ENCODE measurements around the gene GALNT17.

Gene GALNT17

DNA sequence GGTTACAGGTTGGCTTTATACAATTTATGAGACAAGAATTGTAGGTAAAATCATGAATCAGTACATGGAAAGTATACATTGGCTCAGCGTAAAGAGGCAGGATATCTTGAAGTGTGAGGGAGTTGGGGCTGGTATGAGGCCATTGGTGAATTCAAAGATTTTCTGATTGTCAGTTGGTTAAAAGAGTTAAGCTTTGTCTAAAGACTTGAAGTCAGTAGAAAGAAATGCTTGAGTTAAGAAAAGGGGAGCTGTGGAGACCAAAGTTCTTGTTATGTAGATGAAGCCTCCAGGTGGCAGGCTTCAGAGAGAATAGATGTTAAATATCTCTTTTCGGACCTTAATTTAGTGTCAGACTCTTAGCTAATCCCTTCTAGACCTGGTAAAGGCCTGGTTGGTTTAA is 341.0 kb downstream of the GALNT17 start:
- H3K9me3 ChIP-seq (ENCODE audit: control insufficient read depth in 2 of 2, low read length in 2 of 2): peaks cover 0 to 10% of the 10 kb centered on the region in 2 donors
- H3K27ac ChIP-seq (ENCODE audit: low read length): no peak overlapping the region
- H3K36me3 ChIP-seq (ENCODE audit: control insufficient read depth in 2 of 2, insufficient read depth in 2 of 2, low read length in 2 of 2): no peaks in the 10 kb centered on the region
- H3K4me1 ChIP-seq (ENCODE audit: control insufficient read depth, insufficient read depth, low read length): no peaks in the 10 kb centered on the region
- no peak overlapping the region for H3K4me3 ChIP-seq (ENCODE audit: low read length in 2 of 2)
- H3K9ac ChIP-seq (ENCODE audit: low read length in 2 of 2): no peak overlapping the region
- no peaks in the 10 kb centered on the region for H3K27me3 ChIP-seq (ENCODE audit: control insufficient read depth in 1 of 2, insufficient read depth in 2 of 2, low read length in 2 of 2)

DNA sequence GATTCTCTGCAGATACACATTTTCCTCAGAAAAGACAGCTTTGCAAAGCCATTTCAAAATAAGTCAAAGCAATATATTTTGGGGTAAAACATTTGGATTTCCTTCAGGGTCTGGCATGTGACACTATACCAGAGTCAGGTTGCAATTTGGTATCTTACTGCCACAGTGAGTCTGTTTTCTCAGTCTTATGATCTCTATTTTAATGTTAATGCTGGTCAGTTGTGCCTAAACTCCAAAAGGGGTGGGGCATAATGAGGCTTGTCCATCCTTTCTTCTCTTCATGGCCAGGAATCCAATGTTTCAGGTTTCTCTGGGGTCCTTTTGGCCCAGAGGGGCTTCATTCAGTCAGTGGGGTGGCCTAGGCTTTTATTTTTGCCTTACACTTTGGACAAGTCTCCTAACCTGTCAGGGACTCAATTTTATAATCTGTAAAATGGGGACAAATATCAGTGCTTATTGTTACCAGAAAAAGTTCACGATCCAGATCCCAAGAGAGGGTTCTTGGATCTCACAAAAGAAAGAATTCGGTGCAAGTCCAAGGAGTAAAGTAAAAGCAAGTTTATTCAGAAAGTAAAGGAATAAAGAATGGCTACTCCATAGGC is 341.5 kb downstream of the GALNT17 start:
- Histone ChIP-seq H3K9me3 (ENCODE audit: control insufficient read depth in 2 of 2, low read length in 2 of 2) (peaks cover 0 to 10% of the 10 kb centered on the region in 2 donors), H3K27me3 (ENCODE audit: control insufficient read depth in 1 of 2, insufficient read depth in 2 of 2, low read length in 2 of 2) (no peaks in the 10 kb centered on the region), H3K27ac (ENCODE audit: low read length) (no peak overlapping the region), H3K4me3 (ENCODE audit: low read length in 2 of 2) (no peak overlapping the region), H3K9ac (ENCODE audit: low read length in 2 of 2) (no peak overlapping the region), H3K36me3 (ENCODE audit: control insufficient read depth in 2 of 2, insufficient read depth in 2 of 2, low read length in 2 of 2) (no peaks in the 10 kb centered on the region), H3K4me1 (ENCODE audit: control insufficient read depth, insufficient read depth, low read length) (no peaks in the 10 kb centered on the region)

DNA sequence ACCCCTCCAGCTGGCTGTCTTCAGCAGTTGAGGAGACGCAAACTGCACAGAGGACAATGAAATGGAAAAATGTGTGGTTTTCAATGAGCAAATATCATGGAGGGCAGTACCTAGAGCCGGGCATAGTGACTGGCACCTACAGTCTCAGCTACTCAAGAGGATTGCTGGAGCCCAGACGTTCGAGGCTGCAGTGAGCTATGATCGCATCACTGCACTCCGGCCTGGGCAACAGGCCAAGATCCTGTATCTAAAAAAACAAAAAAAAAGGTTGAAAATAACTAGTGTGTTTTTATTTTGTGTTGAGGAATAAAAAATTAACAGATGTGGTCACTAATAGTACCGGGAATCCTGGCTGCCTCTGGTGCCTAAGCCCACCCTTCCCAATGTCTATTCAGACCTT is 345.5 kb downstream of the GALNT17 start:
- no peaks in the 10 kb centered on the region for H3K4me1 ChIP-seq (ENCODE audit: control insufficient read depth, insufficient read depth, low read length)
- H3K36me3 ChIP-seq (ENCODE audit: control insufficient read depth in 2 of 2, insufficient read depth in 2 of 2, low read length in 2 of 2): no peaks in the 10 kb centered on the region
- no peaks in the 10 kb centered on the region for H3K27me3 ChIP-seq (ENCODE audit: control insufficient read depth in 1 of 2, insufficient read depth in 2 of 2, low read length in 2 of 2)
- H3K27ac ChIP-seq (ENCODE audit: low read length): no peak overlapping the region
- H3K9me3 ChIP-seq (ENCODE audit: control insufficient read depth in 2 of 2, low read length in 2 of 2): peaks cover 0 to 10% of the 10 kb centered on the region in 2 donors
- no peak overlapping the region for H3K4me3 ChIP-seq (ENCODE audit: low read length in 2 of 2)
- no peak overlapping the region for H3K9ac ChIP-seq (ENCODE audit: low read length in 2 of 2)

DNA sequence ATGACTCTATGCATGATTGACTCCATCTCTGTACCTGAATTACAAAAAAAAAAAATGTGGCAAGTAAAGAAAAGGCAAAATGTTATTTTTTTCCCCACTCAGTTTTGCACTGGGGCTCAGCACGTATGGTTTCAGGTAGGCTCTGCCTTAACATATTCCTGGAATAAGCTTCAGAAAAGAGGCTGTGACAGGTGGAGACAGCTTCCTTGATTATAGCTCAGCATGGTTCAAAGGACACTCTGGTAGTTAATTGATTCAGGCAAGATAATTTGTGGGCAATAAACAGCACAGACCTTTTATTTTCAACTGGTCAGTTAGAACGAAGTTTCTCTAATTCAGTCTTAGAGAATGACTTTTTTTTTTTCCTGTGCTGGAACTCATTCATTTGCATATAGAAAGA is 347.3 kb downstream of the GALNT17 start:
- no peaks in the 10 kb centered on the region for H3K4me1 ChIP-seq (ENCODE audit: control insufficient read depth, insufficient read depth, low read length)

DNA sequence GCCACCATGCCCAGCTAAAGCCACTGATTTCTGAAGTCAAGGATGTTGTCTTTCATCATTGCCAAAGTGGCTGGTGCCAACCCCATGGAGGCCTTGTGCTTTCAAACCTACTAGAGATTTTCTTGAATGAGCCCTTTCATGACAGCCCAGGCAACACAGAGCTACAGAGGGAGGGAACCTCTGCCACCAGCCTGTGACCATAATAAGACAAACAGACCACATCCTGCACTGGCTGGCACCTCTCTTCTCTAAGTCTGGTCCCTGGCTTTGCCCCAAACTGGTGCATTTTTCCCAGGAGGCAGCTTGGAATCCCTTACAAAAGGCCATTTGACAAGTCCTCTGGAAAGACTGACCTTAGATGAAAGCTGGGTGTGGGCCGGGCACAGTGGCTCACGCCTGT is 348.8 kb downstream of the GALNT17 start:
- Histone ChIP-seq H3K9me3 (ENCODE audit: control insufficient read depth in 2 of 2, low read length in 2 of 2) (no peaks in the 10 kb centered on the region), H3K27ac (ENCODE audit: low read length) (no peak overlapping the region), H3K27me3 (ENCODE audit: control insufficient read depth in 1 of 2, insufficient read depth in 2 of 2, low read length in 2 of 2) (no peaks in the 10 kb centered on the region), H3K4me3 (ENCODE audit: low read length in 2 of 2) (no peak overlapping the region), H3K4me1 (ENCODE audit: control insufficient read depth, insufficient read depth, low read length) (no peaks in the 10 kb centered on the region), H3K9ac (ENCODE audit: low read length in 2 of 2) (no peak overlapping the region), H3K36me3 (ENCODE audit: control insufficient read depth in 2 of 2, insufficient read depth in 2 of 2, low read length in 2 of 2) (no peaks in the 10 kb centered on the region)

More for the DNA sequence above, 347.3 kb downstream of the GALNT17 start:
- H3K27ac ChIP-seq (ENCODE audit: low read length): no peak overlapping the region
- no peaks in the 10 kb centered on the region for H3K27me3 ChIP-seq (ENCODE audit: control insufficient read depth in 1 of 2, insufficient read depth in 2 of 2, low read length in 2 of 2)
- H3K9ac ChIP-seq (ENCODE audit: low read length in 2 of 2): no peak overlapping the region
- no peaks in the 10 kb centered on the region for H3K36me3 ChIP-seq (ENCODE audit: control insufficient read depth in 2 of 2, insufficient read depth in 2 of 2, low read length in 2 of 2)
- H3K4me3 ChIP-seq (ENCODE audit: low read length in 2 of 2): no peak overlapping the region
- H3K9me3 ChIP-seq (ENCODE audit: control insufficient read depth in 2 of 2, low read length in 2 of 2): peaks cover 0 to 7% of the 10 kb centered on the region in 2 donors

DNA sequence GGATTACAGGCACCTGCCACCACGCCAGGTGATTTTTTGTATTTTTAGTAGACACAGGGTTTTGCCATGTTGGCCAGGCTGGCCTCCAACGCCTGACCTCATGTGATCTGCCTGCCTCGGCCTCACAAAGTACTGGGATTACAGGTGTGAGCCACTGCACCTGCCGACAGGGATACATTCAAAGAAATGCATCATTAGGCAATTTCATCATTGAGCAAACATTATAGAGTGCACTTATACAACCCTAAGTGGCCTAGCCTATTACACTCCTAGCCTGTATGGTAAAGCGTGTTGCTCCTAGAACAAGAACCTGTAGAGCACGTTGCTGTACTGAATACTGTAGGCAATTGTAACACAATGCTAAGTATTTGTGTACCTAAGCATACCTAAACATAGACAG is 350.3 kb downstream of the GALNT17 start:
- Histone ChIP-seq H3K4me1 (ENCODE audit: control insufficient read depth, insufficient read depth, low read length) (no peaks in the 10 kb centered on the region), H3K27me3 (ENCODE audit: control insufficient read depth in 1 of 2, insufficient read depth in 2 of 2, low read length in 2 of 2) (no peaks in the 10 kb centered on the region), H3K36me3 (ENCODE audit: control insufficient read depth in 2 of 2, insufficient read depth in 2 of 2, low read length in 2 of 2) (no peaks in the 10 kb centered on the region), H3K27ac (ENCODE audit: low read length) (no peak overlapping the region), H3K9ac (ENCODE audit: low read length in 2 of 2) (no peak overlapping the region), H3K9me3 (ENCODE audit: control insufficient read depth in 2 of 2, low read length in 2 of 2) (no peaks in the 10 kb centered on the region), H3K4me3 (ENCODE audit: low read length in 2 of 2) (no peak overlapping the region)

DNA sequence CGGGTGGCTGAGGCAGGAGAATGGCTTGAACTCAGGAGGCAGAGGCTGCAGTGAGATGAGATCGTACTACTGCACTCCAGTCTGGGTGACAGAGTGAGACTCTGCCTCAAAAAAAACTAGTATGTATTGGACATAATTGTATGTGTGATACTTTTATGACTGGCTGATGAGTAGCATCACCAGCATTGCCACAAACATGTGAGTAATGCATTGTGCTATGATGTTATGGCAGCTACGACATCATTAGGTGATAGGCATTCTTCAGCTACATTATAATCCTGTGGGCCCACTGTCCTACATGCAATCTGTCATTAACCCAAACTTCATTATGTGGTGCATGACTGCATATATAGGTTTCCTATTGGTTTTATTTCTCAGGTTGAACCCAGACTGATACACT is 352.4 kb downstream of the GALNT17 start:
- no peaks in the 10 kb centered on the region for H3K4me1 ChIP-seq (ENCODE audit: control insufficient read depth, insufficient read depth, low read length)
- H3K4me3 ChIP-seq (ENCODE audit: low read length in 2 of 2): no peak overlapping the region
- H3K36me3 ChIP-seq (ENCODE audit: control insufficient read depth in 2 of 2, insufficient read depth in 2 of 2, low read length in 2 of 2): no peaks in the 10 kb centered on the region
- no peak overlapping the region for H3K9ac ChIP-seq (ENCODE audit: low read length in 2 of 2)
- no peak overlapping the region for H3K27ac ChIP-seq (ENCODE audit: low read length)
- H3K27me3 ChIP-seq (ENCODE audit: control insufficient read depth in 1 of 2, insufficient read depth in 2 of 2, low read length in 2 of 2): no peaks in the 10 kb centered on the region
- H3K9me3 ChIP-seq (ENCODE audit: control insufficient read depth in 2 of 2, low read length in 2 of 2): no peaks in the 10 kb centered on the region

DNA sequence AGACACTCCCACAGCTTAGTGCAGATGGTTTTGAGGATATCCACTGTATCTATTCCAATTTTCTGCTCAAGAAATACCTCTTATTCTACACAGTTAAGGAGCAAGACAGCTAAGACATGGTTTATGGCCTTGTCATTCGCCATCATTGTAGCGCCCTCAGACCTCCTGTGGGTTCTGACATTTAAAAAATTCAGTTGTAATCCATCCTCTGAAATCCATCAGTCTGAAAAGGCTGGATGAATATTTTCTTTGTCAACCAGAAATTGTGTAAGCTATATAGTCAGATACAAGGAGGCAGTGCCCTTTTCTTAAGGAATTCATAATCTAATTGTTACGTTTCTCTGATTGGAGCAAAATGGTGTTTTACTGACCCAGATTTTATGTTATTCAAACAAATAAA is 353.6 kb downstream of the GALNT17 start:
- no peak overlapping the region for H3K4me3 ChIP-seq (ENCODE audit: low read length in 2 of 2)
- H3K4me1 ChIP-seq (ENCODE audit: control insufficient read depth, insufficient read depth, low read length): no peaks in the 10 kb centered on the region
- H3K9me3 ChIP-seq (ENCODE audit: control insufficient read depth in 2 of 2, low read length in 2 of 2): no peaks in the 10 kb centered on the region
- H3K27me3 ChIP-seq (ENCODE audit: control insufficient read depth in 1 of 2, insufficient read depth in 2 of 2, low read length in 2 of 2): no peaks in the 10 kb centered on the region
- no peak overlapping the region for H3K9ac ChIP-seq (ENCODE audit: low read length in 2 of 2)
- H3K27ac ChIP-seq (ENCODE audit: low read length): no peak overlapping the region
- no peaks in the 10 kb centered on the region for H3K36me3 ChIP-seq (ENCODE audit: control insufficient read depth in 2 of 2, insufficient read depth in 2 of 2, low read length in 2 of 2)

DNA sequence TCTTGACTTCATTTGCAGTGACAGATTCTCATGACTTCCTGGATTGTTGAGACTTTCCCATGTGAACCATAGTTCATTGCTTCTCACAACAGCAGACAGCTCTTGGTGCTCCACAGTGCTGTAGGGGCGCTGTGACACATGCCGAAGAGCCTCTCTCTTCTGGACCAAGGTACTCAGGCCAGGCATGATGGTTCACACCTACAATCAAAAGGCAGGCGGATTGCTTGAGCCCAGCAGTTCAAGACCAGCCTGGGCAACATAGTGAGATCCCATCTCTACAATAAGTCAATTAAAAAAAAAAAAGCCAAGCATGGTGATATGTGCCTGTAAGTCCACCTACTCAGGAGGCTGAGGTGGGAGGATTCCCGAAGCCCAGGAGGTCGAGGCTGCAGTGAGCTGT is 354.5 kb downstream of the GALNT17 start:
- Histone ChIP-seq H3K27me3 (ENCODE audit: control insufficient read depth in 1 of 2, insufficient read depth in 2 of 2, low read length in 2 of 2) (no peaks in the 10 kb centered on the region), H3K36me3 (ENCODE audit: control insufficient read depth in 2 of 2, insufficient read depth in 2 of 2, low read length in 2 of 2) (no peaks in the 10 kb centered on the region), H3K27ac (ENCODE audit: low read length) (no peak overlapping the region), H3K4me1 (ENCODE audit: control insufficient read depth, insufficient read depth, low read length) (no peaks in the 10 kb centered on the region), H3K9me3 (ENCODE audit: control insufficient read depth in 2 of 2, low read length in 2 of 2) (no peaks in the 10 kb centered on the region), H3K4me3 (ENCODE audit: low read length in 2 of 2) (no peak overlapping the region), H3K9ac (ENCODE audit: low read length in 2 of 2) (no peak overlapping the region)

DNA sequence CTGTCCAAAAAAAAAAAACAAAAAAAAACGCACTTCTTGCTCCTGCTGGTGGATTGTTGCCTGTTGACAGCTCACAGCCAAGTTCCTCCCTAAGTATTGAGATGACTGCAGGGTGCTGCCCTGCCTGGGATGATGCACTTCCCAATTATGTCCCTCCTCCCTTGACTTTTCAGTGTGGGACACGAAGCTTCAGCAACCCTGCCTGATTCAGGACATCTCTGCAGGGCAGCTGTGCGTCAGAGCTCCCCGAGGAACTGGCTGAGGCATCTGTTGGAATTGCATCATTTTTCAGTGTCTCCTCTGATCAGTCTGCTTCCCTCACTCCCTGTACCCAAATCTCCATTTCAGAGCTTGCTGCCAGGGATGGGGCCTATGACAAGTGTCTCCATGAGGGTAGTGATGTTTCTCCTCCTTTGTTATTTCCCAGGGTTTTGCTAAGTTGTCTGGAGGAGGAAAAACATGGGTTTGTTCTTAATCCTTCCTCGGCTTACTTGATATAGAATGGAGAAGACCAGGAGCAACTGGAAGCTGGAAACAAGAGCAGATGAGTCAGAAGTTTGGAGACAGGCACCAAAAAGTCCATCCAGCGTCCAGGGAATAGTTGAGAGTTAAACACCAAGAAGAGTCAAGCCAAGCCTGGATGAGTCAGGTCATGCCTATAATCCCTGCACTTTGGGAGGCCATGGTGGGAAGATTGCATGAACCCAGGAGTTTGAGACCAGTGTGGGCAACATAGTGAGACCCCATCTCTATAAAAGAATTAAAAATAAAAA is 355.1 kb downstream of the GALNT17 start:
- Histone ChIP-seq H3K9ac (ENCODE audit: low read length in 2 of 2) (no peak overlapping the region), H3K9me3 (ENCODE audit: control insufficient read depth in 2 of 2, low read length in 2 of 2) (no peaks in the 10 kb centered on the region), H3K27ac (ENCODE audit: low read length) (no peak overlapping the region), H3K36me3 (ENCODE audit: control insufficient read depth in 2 of 2, insufficient read depth in 2 of 2, low read length in 2 of 2) (no peaks in the 10 kb centered on the region), H3K4me3 (ENCODE audit: low read length in 2 of 2) (no peak overlapping the region), H3K4me1 (ENCODE audit: control insufficient read depth, insufficient read depth, low read length) (no peaks in the 10 kb centered on the region), H3K27me3 (ENCODE audit: control insufficient read depth in 1 of 2, insufficient read depth in 2 of 2, low read length in 2 of 2) (no peaks in the 10 kb centered on the region)

DNA sequence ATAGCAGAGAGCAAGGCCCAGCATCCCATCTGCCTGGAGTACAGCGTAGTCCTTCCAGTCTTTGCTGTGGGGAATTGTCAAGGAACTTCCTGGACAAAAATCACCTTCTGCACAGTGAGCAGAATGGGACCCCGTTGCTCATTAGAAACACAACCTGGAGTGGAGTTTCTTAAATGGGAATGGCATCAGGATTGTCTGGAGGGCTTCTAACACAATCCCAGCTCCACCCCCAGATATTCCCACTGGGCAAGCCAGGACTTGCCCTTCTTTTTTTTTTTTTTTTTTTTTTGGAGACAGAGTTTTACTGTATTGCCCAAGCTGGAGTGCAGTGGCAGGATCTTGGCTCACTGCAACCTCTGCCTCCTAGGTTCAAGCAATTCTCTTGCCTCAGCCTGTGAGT is 356.4 kb downstream of the GALNT17 start:
- no peak overlapping the region for H3K9ac ChIP-seq (ENCODE audit: low read length in 2 of 2)
- H3K27ac ChIP-seq (ENCODE audit: low read length): no peak overlapping the region
- no peak overlapping the region for H3K4me3 ChIP-seq (ENCODE audit: low read length in 2 of 2)
- H3K4me1 ChIP-seq (ENCODE audit: control insufficient read depth, insufficient read depth, low read length): no peaks in the 10 kb centered on the region
- H3K27me3 ChIP-seq (ENCODE audit: control insufficient read depth in 1 of 2, insufficient read depth in 2 of 2, low read length in 2 of 2): no peaks in the 10 kb centered on the region
- no peaks in the 10 kb centered on the region for H3K9me3 ChIP-seq (ENCODE audit: control insufficient read depth in 2 of 2, low read length in 2 of 2)
- no peaks in the 10 kb centered on the region for H3K36me3 ChIP-seq (ENCODE audit: control insufficient read depth in 2 of 2, insufficient read depth in 2 of 2, low read length in 2 of 2)
